MCF 10A (cell line): ENCODE results near the gene BORA. TPM values are rescaled to one million over a fixed set of nuclear protein-coding genes. Genes with fewer than 3 reads are reported as not detected.

Experiments
- BruUV-seq: library from RNA; stranded (reverse); fragments of 400-500 nt; replicated peaks from 2 replicates; lab custom pipeline; 2021; lab: Mats Ljungman, UMichigan
- CTCF ChIA-PET: fragments of 300-600 bp; sonication (Branson Sonifier 250); formaldehyde crosslinking; extraction: SDS; loops from one replicate; lab custom pipeline; 2021; ENCODE audit warnings: antibody characterized with exemption, inconsistent platforms; lab: Yijun Ruan, JAX
- POLR2A ChIA-PET: fragments of 300-600, 350-650 bp; sonication (Branson Sonifier 250); formaldehyde crosslinking; extraction: SDS; loops from one replicate; lab custom pipeline; 2020; ENCODE audit warnings: antibody characterized with exemption, inconsistent platforms; lab: Yijun Ruan, JAX
- DNase-seq: peaks from one replicate; pipeline ENCODE4 v3.0.0-alpha.2; 2018; ENCODE audit not compliant: unreplicated experiment
- H3K27ac Mint-ChIP-seq: one replicate; pipeline ENCODE4 v1.8.0; 2022; ENCODE audit warnings: mild to moderate bottlenecking, low read depth, mixed read lengths; ENCODE audit not compliant: unreplicated experiment
- H3K27me3 Mint-ChIP-seq: one replicate; pipeline ENCODE4 v1.8.0; 2022; ENCODE audit warnings: mixed read lengths; ENCODE audit not compliant: insufficient read depth, unreplicated experiment
- H3K36me3 Mint-ChIP-seq: one replicate; pipeline ENCODE4 v1.8.0; 2022; ENCODE audit warnings: mild to moderate bottlenecking, moderate library complexity, mixed read lengths; ENCODE audit not compliant: insufficient read depth, unreplicated experiment
- H3K4me1 Mint-ChIP-seq: one replicate; pipeline ENCODE4 v1.8.0; 2022; ENCODE audit warnings: mixed read lengths; ENCODE audit not compliant: insufficient read depth, unreplicated experiment
- H3K4me3 Mint-ChIP-seq: one replicate; pipeline ENCODE4 v1.8.0; 2022; ENCODE audit warnings: mild to moderate bottlenecking, moderate library complexity, mixed read lengths; ENCODE audit not compliant: unreplicated experiment
- H3K9me3 Mint-ChIP-seq: one replicate; pipeline ENCODE4 v1.8.0; 2022; ENCODE audit warnings: mixed read lengths; ENCODE audit not compliant: unreplicated experiment
- intact Hi-C: fragments of 100-400 bp; cut with micrococcal nuclease; formaldehyde crosslinking; loops from 2 replicates; pipeline ENCODE4 v1.14.1; 2022
- total RNA-seq: library from RNA; stranded (reverse); gene quantifications from 2 replicates; pipeline ENCODE4 v1.2.3, GENCODE V29; 2022
- TF ChIP-seq, protein P1 (sequence below): fragments of 200-600 bp; IDR thresholded peaks from one replicate; pipeline ENCODE4 v1.8.0; 2022; ENCODE audit warnings: antibody characterized with exemption, mild to moderate bottlenecking; ENCODE audit not compliant: unreplicated experiment

BORA gene
- total RNA-seq, 1 experiment from 2014 or later: 14.1 TPM

DNA sequence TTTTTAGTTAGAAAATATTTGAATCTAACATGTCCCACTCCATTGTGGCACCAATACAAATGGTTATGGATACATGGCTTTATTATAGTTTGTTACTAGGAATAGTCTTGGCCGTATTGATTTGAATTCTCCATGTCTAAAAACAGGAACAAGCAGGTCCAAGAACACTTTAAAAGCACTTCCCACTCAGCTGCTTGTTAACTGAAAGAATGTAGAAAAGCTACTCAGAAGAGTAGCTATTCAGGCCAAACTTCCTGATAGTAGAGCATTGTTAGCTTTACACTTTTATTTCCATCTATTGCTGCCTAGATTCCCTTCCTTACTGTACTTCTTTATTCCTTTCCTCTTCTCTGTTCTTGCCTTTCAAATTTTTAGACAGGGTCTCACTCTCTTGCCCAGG, 61.1 kb downstream of the BORA start:
- CTCF ChIA-PET: interaction anchor here (0.9 kb wide), 1 partner anchor 22 kb away, joined by 3 read pairs; no protein-coding TSS in a partner anchor
- Mint-ChIP-seq H3K4me3 (no peak overlapping the region), H3K36me3 (peaks cover 27% of the 10 kb centered on the region), H3K27ac (no peak overlapping the region), H3K9me3 (peaks cover 4% of the 10 kb centered on the region), H3K27me3 (no peaks in the 10 kb centered on the region), H3K4me1 (peaks cover 12% of the 10 kb centered on the region)
- POLR2A ChIA-PET: interaction anchor here (1.1 to 1.7 kb wide), 4 partner anchors 13 to 272 kb away, joined by 4 to 5 read pairs (median 4); partner anchors contain the start of gene KLF5
- TF ChIP-seq, protein P1, sequence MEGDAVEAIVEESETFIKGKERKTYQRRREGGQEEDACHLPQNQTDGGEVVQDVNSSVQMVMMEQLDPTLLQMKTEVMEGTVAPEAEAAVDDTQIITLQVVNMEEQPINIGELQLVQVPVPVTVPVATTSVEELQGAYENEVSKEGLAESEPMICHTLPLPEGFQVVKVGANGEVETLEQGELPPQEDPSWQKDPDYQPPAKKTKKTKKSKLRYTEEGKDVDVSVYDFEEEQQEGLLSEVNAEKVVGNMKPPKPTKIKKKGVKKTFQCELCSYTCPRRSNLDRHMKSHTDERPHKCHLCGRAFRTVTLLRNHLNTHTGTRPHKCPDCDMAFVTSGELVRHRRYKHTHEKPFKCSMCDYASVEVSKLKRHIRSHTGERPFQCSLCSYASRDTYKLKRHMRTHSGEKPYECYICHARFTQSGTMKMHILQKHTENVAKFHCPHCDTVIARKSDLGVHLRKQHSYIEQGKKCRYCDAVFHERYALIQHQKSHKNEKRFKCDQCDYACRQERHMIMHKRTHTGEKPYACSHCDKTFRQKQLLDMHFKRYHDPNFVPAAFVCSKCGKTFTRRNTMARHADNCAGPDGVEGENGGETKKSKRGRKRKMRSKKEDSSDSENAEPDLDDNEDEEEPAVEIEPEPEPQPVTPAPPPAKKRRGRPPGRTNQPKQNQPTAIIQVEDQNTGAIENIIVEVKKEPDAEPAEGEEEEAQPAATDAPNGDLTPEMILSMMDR: no peak
- intact Hi-C loops: no loop called here
- DNase-seq: no peak
- BruUV-seq: no TSS peak

DNA sequence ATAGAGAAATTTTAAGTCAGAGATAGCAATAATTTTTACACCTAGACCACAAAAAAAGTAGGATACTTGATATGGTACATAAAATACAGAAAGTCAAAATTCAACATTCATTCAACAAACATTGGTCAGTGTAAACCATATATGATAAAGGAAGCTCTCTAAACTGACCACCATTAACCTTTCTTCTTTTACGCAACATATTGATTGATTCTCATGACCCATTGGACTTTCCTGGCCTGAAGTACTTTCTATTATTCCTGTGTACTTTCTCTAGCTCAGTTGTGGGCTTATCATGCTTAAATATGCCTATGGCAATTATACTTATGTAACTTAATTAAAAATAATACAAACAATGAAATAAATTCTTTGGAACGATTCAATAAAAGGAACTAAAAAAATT, 64.9 kb downstream of the BORA start:
- peaks cover 45% of the 10 kb centered on the region for H3K36me3 Mint-ChIP-seq
- no peaks in the 10 kb centered on the region for H3K27me3 Mint-ChIP-seq
- H3K27ac Mint-ChIP-seq: no peak overlapping the region
- intact Hi-C loops: no loop called here
- TF ChIP-seq, protein P1: no peak
- POLR2A ChIA-PET: interaction anchor here (0.5 to 1.0 kb wide), 3 partner anchors 13 to 574 kb away, joined by 3 read pairs; partner anchors contain the start of genes BORA and MZT1
- DNase-seq: no peak
- CTCF ChIA-PET: interaction anchor here (0.7 to 1.3 kb wide), 3 partner anchors 8 to 62 kb away, joined by 3 to 6 read pairs (median 3); no protein-coding TSS in a partner anchor
- H3K9me3 Mint-ChIP-seq: peaks cover 8% of the 10 kb centered on the region
- no peaks in the 10 kb centered on the region for H3K4me1 Mint-ChIP-seq
- no TSS peak for BruUV-seq
- no peak overlapping the region for H3K4me3 Mint-ChIP-seq

DNA sequence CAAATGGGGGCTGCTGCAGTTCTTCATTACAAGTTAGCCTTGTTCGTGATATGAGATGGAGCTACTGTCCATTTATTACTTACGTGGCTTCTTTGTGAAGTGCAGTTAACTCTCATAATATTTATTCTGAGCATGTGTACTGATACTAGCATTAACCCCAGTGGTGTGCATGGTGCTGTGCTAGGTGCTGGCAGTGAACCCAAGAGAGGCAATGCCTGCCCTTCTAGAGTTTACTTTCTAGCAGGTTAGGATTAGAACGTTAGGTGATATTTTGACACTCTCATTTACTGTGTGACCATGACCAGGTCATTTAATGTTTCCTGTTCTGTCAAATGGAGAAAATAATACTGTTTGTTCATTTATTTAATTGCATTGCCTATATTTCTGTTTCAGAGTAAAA, 71.1 kb downstream of the BORA start:
- Mint-ChIP-seq H3K9me3 (peaks cover 4% of the 10 kb centered on the region), H3K27ac (no peak overlapping the region), H3K4me1 (peaks cover 7% of the 10 kb centered on the region), H3K27me3 (no peaks in the 10 kb centered on the region), H3K36me3 (peaks cover 43% of the 10 kb centered on the region), H3K4me3 (no peak overlapping the region)
- intact Hi-C loops: no loop called here
- CTCF ChIA-PET: interaction anchor here (0.7 kb wide), 1 partner anchor 590 kb away, joined by 3 read pairs; no protein-coding TSS in a partner anchor
- no TSS peak for BruUV-seq
- POLR2A ChIA-PET: no interaction called here
- DNase-seq: no peak
- TF ChIP-seq, protein P1: no peak

DNA sequence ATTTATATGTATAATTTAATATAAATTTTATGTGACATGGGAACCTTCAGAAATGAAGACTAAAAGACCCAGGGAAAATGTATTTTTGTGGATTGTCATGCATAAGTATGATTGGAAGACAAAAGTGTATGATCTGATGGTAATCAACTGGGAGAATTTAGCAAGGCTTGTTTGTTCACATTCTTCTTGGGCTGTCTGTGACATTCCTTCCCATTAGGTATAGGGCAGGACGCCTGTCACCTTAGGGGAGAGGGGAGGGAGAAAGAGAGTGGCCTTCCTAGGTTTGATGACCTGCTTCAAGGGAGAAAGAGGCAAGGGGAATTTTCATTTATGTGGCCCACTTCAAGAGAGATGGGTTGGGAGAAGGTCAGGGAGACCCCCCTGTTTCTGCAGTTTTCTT, 76.6 kb downstream of the BORA start:
- H3K9me3 Mint-ChIP-seq: no peaks in the 10 kb centered on the region
- peak overlapping the region; percentile 50 for H3K27ac Mint-ChIP-seq
- no peak overlapping the region for H3K4me3 Mint-ChIP-seq
- peaks cover 13% of the 10 kb centered on the region for H3K4me1 Mint-ChIP-seq
- peaks cover 43% of the 10 kb centered on the region for H3K36me3 Mint-ChIP-seq
- no peaks in the 10 kb centered on the region for H3K27me3 Mint-ChIP-seq
- CTCF ChIA-PET: no interaction called here
- POLR2A ChIA-PET: no interaction called here
- BruUV-seq: no TSS peak
- DNase-seq: no peak
- TF ChIP-seq, protein P1: no peak
- intact Hi-C loops: loop anchor here (10.0 kb wide), 1 partner anchor 900 kb away; no protein-coding TSS in a partner anchor

Other genes starting within 250 kb of the BORA start
- gene MZT1, start 294 bp upstream of the BORA start, total RNA-seq: 25.4 and 28.4 TPM in 2 replicates
- 41.3 and 44.4 TPM in 2 replicates for gene DIS3, start 54.0 kb downstream of the BORA start, total RNA-seq
- gene PIBF1, start 54.2 kb downstream of the BORA start, total RNA-seq: 30.4 and 38.4 TPM in 2 replicates